Spleen (tissue), 11 donors: Measurements from ENCODE around the gene GPHN. TPM values are rescaled to one million over a fixed set of nuclear protein-coding genes. Genes with fewer than 3 reads are reported as not detected.
A peak's percentile ranks its signal among the peaks of the same experiment; 100 is the strongest.

Experiments
- DNase-seq: peaks from one replicate; pipeline ENCODE4 v3.0.0-alpha.2; 2020
- H3K27ac ChIP-seq, 8 donors: fragments of 200-600 bp; sonication (generic) in 7 of 8; 1 replicate in 4 of 8; 2 replicates in 4 of 8; pipeline versions ENCODE4 v1.5.0 to v1.8.0; 2016 to 2021; ENCODE audit warnings: inconsistent platforms in 4 of 8, mild to moderate bottlenecking in 4 of 8, moderate library complexity in 1 of 8
- H3K27me3 ChIP-seq, 7 donors: fragments of 200-600 bp; sonication (generic) in 6 of 7; replicated peaks in 1 of 7; 1 replicate in 4 of 7; 2 replicates in 3 of 7; pipeline versions ENCODE4 v1.5.0 to v1.8.0; 2016 to 2021; ENCODE audit warnings: inconsistent platforms in 3 of 7, mild to moderate bottlenecking in 1 of 7
- H3K36me3 ChIP-seq, 6 donors: fragments of 200-600 bp; sonication (generic) in 5 of 6; 1 replicate in 4 of 6; 2 replicates in 2 of 6; pipeline versions ENCODE4 v1.5.0 to v1.8.0; 2016 to 2021; ENCODE audit warnings: inconsistent platforms in 2 of 6
- H3K4me1 ChIP-seq, 6 donors: fragments of 200-600 bp; sonication (generic) in 5 of 6; 1 replicate in 3 of 6; 2 replicates in 3 of 6; pipeline versions ENCODE4 v1.5.0 to v1.8.0; 2016 to 2021; ENCODE audit warnings: inconsistent platforms in 3 of 6
- H3K4me3 ChIP-seq, 8 donors: fragments of 200-600 bp; sonication (generic) in 7 of 8; 1 replicate in 4 of 8; 2 replicates in 4 of 8; pipeline versions ENCODE4 v1.5.0 to v1.8.0; 2016 to 2021; ENCODE audit warnings: inconsistent platforms in 4 of 8, mild to moderate bottlenecking in 4 of 8, moderate library complexity in 2 of 8
- H3K9me3 ChIP-seq, 8 donors: fragments of 200-600 bp; sonication (generic) in 7 of 8; 1 replicate in 4 of 8; 2 replicates in 4 of 8; pipeline versions ENCODE4 v1.5.0 to v1.8.0; 2016 to 2021; ENCODE audit warnings: inconsistent platforms in 4 of 8
- POLR2A ChIP-seq, 3 donors: fragments of 450-650 bp; IDR thresholded peaks; one replicate each; pipeline ENCODE4 v1.5.1; 2017; ENCODE audit warnings: antibody characterized with exemption in 3 of 3, mild to moderate bottlenecking in 1 of 3
- POLR2AphosphoS5 ChIP-seq, 3 donors: sonication (generic); formaldehyde crosslinking; IDR thresholded peaks; one replicate each; pipeline ENCODE4 v1.5.1; 2017; ENCODE audit warnings: antibody characterized with exemption in 3 of 3
- WGBS, 5 donors: extraction: QIAGEN DNeasy Blood & Tissue Kit in 3 of 5; methylation state at CpG; one replicate each; pipeline versions ENCODE4 v1.1.5 to v1.1.7; 2013 to 2018; 5-methylcytosine and 5-hydroxymethylcytosine counted together
- intact Hi-C: fragments of 100-400 bp; cut with DNase I; formaldehyde crosslinking; loops from one replicate; pipeline ENCODE4 v1.15.0; 2023; ENCODE audit warnings: low total_unique reads
- polyA plus RNA-seq, 3 donors: library from polyadenylated mRNA; stranded (reverse); fragments of 200-250 nt; gene quantifications; one replicate each; pipeline ENCODE4 v1.2.1, GENCODE V29; 2013
- total RNA-seq, 7 donors: library from RNA; depleted of rRNA in 3 of 7; stranded (reverse); fragments of >200 nt in 3 of 7; fragmentation: NEBNext Ultra II Directional in 4 of 7; extraction: Animal tissue kit (Norgen Biotek cat#: 25700) in 4 of 7; gene quantifications; one replicate each; pipeline versions ENCODE4 v1.1.0 to v1.2.1, GENCODE V29; 2016 to 2021
- TF ChIP-seq, protein P1 (sequence below), 11 experiments: fragments of 200-600 bp in 7 of 11; fragments of 450-650 bp in 4 of 11; sonication (generic) in 4 of 11; IDR thresholded peaks in 8 of 11; conservative IDR thresholded peaks in 3 of 11; 1 replicate in 7 of 11; 2 replicates in 4 of 11; pipeline versions ENCODE4 v1.4.0 to v1.8.0; 2016 to 2021; ENCODE audit warnings: antibody characterized with exemption in 11 of 11, inconsistent platforms in 4 of 11, mild to moderate bottlenecking in 1 of 11
- donor health status: healthy with polysubstance abuse.
- donor health status: DM: no; HTN: no; CAD: no; lungs with moderate emphysema.
- donor health status: DM: no; HTN: no; CAD: no.
- donor health status: Bipolar disorder and iron deficiency.
- donor health status: healthy.
- donor health status: DM: no; HTN: no; CAD: no.
- donor health status: DM: yes; HTN: yes; CAD: no.

The GPHN gene
- total and polyA plus RNA-seq, 10 donors = 9.0 to 26.9 (median 15.7) TPM

DNA sequence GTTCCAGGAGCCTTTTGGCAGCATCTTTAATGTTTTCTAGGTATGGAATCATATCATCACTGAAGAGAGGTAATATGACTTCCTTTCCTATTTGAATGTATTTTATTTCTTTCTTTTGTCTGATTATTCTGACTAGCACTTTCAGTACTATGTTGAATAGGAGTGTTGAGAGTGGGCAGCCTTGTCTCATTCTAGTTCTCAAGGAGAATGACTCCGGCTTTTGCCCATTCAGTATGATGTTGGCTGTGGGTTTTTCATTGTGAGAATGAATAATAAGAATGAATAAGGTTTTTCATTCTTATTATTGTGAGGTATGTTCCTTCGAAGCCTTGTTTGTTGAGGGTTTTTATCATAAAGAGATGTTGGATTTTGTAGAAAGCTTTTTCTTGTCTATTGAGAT lies 98.9 kb downstream of the GPHN start:
- Histone ChIP-seq H3K36me3 (no peaks in the 10 kb centered on the region), H3K4me1 (no peaks in the 10 kb centered on the region), H3K4me3 (no peak overlapping the region), H3K9me3 (peaks cover 0 to 39% (median 23%) of the 10 kb centered on the region in 8 donors), H3K27ac (no peak overlapping the region), H3K27me3 (no peaks in the 10 kb centered on the region)
- intact Hi-C loops = no loop called here
- 76 to 92% (median 78%) methylated on average over 2 of the region's 2 CpGs for WGBS, 5 donors
- no peak for DNase-seq
- TF ChIP-seq, protein P1, sequence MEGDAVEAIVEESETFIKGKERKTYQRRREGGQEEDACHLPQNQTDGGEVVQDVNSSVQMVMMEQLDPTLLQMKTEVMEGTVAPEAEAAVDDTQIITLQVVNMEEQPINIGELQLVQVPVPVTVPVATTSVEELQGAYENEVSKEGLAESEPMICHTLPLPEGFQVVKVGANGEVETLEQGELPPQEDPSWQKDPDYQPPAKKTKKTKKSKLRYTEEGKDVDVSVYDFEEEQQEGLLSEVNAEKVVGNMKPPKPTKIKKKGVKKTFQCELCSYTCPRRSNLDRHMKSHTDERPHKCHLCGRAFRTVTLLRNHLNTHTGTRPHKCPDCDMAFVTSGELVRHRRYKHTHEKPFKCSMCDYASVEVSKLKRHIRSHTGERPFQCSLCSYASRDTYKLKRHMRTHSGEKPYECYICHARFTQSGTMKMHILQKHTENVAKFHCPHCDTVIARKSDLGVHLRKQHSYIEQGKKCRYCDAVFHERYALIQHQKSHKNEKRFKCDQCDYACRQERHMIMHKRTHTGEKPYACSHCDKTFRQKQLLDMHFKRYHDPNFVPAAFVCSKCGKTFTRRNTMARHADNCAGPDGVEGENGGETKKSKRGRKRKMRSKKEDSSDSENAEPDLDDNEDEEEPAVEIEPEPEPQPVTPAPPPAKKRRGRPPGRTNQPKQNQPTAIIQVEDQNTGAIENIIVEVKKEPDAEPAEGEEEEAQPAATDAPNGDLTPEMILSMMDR (IDR thresholded peaks at IDR 0.05 in 8 of 11, conservative IDR thresholded peaks at IDR 0.05 in 3 of 11) = no peak
- TF ChIP-seq POLR2AphosphoS5 (IDR thresholded peaks at IDR 0.05) = no peak
- no peak for TF ChIP-seq POLR2A (IDR thresholded peaks at IDR 0.05)

GRCh38 chr14:66610154-66610563 lies 102.2 kb downstream of the GPHN start:
- WGBS, 5 donors = 72 to 83% (median 76%) methylated on average over 4 of the region's 4 CpGs
- DNase-seq = no peak
- H3K9me3 ChIP-seq = peaks cover 0 to 39% (median 26%) of the 10 kb centered on the region in 8 donors
- TF ChIP-seq POLR2AphosphoS5 (IDR thresholded peaks at IDR 0.05) (no peak), POLR2A (IDR thresholded peaks at IDR 0.05) (no peak)
- TF ChIP-seq, protein P1 (IDR thresholded peaks at IDR 0.05 in 8 of 11, conservative IDR thresholded peaks at IDR 0.05 in 3 of 11) = peak in 1 of 11 experiments; percentile 23
- H3K27ac ChIP-seq = no peak overlapping the region
- intact Hi-C loops = no loop called here
- H3K27me3 ChIP-seq = no peaks in the 10 kb centered on the region
- H3K4me1 ChIP-seq = no peaks in the 10 kb centered on the region
- H3K36me3 ChIP-seq = no peaks in the 10 kb centered on the region
- H3K4me3 ChIP-seq = no peak overlapping the region

DNA sequence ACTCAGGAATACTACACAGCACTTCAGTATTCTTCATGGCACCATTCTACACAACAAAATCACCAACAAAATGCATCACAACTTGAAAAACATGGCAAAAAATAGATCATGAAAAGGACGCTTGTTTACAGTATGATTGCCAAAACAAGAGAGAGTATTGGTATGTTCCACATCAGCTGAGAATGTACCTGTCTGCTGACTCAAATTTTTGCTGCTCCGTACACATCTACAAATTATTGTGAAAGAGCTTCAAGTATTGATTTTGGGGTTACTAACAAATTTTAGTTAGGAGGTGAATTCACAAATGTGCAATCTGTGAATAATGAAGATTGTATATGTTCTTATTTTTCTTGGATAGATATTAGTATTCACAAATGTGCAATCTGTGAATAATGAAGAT lies 105.4 kb downstream of the GPHN start:
- intact Hi-C loops = no loop called here
- WGBS, 5 donors = 93 to 98% (median 95%) methylated on average over 2 of the region's 2 CpGs
- DNase-seq = no peak
- H3K9me3 ChIP-seq = peaks cover 0 to 65% (median 49%) of the 10 kb centered on the region in 8 donors
- TF ChIP-seq POLR2A (IDR thresholded peaks at IDR 0.05) = no peak
- TF ChIP-seq, protein P1 (IDR thresholded peaks at IDR 0.05 in 8 of 11, conservative IDR thresholded peaks at IDR 0.05 in 3 of 11) = no peak
- H3K36me3 ChIP-seq = no peaks in the 10 kb centered on the region
- H3K27ac ChIP-seq = no peak overlapping the region
- H3K4me3 ChIP-seq = no peak overlapping the region
- no peaks in the 10 kb centered on the region for H3K27me3 ChIP-seq
- no peaks in the 10 kb centered on the region for H3K4me1 ChIP-seq

- 87 to 97% (median 96%) methylated on average over 2 of the region's 2 CpGs for WGBS, 5 donors
- DNase-seq = no peak
- TF ChIP-seq, protein P1 (IDR thresholded peaks at IDR 0.05 in 8 of 11, conservative IDR thresholded peaks at IDR 0.05 in 3 of 11) = no peak
- TF ChIP-seq POLR2A (IDR thresholded peaks at IDR 0.05) = no peak
- no peak for TF ChIP-seq POLR2AphosphoS5 (IDR thresholded peaks at IDR 0.05)
These were observed 112.0 kb downstream of the GPHN start for GRCh38 chr14:66619952-66620351.

More at GRCh38 chr14:66619952-66620351, 112.0 kb downstream of the GPHN start:
- Histone ChIP-seq H3K4me3 (no peak overlapping the region), H3K36me3 (no peaks in the 10 kb centered on the region), H3K4me1 (no peaks in the 10 kb centered on the region), H3K9me3 (peaks cover 0 to 47% (median 27%) of the 10 kb centered on the region in 8 donors), H3K27ac (no peak overlapping the region), H3K27me3 (no peaks in the 10 kb centered on the region)
- intact Hi-C loops = no loop called here
